Activated gamma-delta T cell (primary cell): Measurements from ENCODE around the gene KLHDC7B.
"Not testable (repeated sequence)": the region's sequence is repeated elsewhere in the genome, so short reads cannot be mapped to it uniquely, and the experiment has no call there.

Source experiments
- DNase-seq: peaks from one replicate; lab custom pipeline; 2025; lab: John Stamatoyannopoulos, UW

KLHDC7B gene

DNA sequence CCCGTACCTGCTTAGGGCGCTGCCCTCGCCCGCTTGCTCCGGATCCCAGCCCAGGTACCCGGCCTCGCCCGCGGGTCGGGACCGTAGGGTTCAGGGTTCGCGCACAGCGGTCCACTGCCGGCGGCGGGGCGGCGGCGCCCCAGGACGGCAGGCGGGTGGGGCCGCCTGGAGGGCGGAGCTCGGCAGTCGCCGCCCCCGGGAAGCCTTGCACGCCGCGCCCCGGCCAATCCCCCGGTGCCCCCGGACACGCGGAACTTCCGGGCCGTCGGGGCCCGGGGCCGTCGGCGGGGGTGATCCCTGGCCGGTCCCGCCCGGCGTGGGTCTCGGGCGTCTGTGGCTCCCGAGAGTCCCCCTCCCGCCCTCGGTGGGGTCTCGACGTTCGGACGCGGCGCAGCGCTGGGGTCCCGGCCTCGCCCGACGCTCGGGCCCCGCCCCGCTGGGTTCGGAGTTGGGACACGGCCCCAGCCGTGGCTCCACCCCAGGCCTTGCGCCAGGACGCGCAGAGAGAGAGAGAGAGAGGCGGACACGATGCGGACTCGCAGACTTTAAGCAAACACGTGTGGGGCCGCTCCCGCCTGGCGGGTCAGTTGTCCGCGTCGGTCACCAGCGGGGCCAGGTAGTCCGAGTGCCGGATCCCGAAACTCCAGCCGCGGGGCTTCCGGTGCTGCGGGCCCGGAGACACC lies 15.7 kb upstream of the KLHDC7B start, which contains the start of gene TYMP:
TYMP (minus strand) TSS at position 116 of the 683 bp plus-strand sequence. CDS start 303 bp downstream, outside the sequence.
- peak; percentile 54 for DNase-seq

DNA sequence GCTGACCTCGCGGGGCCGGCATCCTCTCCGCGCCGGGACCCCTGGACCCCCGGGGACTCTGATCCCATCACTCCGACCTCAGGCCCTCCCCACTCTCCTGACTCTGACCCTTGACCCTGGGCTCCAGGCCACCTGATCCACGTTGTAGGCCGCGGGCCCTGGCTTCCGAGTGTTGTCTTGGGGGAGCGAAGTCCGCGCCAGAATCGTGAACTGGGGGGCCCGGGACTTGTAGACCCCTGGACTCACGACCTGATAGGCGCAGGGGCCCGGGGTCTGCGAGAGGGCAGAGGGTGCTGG lies 15.2 kb upstream of the KLHDC7B start:
- DNase-seq, result no peak

DNA sequence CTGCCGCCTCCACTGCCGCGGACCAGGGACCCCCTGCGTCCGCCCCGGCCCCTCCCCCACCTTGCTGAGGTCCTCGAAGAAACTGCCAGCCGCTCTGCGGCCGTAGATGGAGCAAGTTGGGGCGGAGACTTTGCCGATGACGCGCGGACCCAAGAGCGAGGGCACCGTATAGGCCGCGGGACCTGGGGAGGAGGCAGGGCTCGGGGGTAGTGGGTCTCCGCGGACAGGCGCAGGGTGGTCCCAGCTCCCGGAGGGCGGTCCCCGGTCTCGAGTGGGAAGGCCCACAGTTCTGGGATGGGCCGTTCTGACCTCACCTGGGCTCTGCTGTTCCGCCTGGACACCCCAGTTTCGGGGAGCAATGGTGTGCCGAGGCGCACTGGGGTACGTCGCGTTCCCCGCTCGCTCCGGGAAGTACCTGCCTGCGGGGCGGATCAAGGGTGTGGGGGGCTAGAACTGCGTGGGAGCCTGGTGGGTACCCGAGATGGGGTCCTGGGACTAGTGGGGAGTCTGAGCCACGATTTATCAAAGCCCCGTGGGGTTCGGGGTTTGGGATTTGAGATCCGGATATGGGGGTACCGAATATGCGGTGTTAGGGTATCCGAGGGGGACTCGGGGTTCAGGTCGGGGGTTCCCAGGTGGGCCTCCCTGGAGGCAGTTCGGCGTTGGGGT lies 14.7 kb upstream of the KLHDC7B start:
- peak; percentile 57 for DNase-seq

DNA sequence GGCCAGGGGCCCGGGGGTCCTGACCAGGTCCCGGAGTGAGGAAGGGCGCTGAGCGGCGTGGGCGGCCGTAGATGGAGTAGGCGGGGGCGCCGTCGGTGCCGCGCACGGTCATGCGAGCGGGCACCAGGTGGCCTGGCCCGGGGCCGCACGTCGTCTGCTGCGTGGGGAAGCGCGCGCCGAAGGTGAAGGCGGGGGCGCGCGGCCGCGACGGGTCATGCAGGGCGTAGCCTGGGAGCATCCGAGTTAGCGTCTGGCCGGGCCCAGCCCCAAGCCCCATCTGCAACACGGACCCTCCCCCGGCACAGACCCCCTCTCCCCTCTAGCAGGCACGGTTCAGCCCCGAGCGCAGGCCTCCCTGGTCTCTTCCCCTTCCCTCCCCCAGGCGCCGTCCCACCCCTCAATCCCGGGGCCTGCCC lies 14.1 kb upstream of the KLHDC7B start:
- DNase-seq, result peak; percentile 39

GRCh38 chr22:50531962-50532674 lies 13.6 kb upstream of the KLHDC7B start:
- no peak for DNase-seq

DNA sequence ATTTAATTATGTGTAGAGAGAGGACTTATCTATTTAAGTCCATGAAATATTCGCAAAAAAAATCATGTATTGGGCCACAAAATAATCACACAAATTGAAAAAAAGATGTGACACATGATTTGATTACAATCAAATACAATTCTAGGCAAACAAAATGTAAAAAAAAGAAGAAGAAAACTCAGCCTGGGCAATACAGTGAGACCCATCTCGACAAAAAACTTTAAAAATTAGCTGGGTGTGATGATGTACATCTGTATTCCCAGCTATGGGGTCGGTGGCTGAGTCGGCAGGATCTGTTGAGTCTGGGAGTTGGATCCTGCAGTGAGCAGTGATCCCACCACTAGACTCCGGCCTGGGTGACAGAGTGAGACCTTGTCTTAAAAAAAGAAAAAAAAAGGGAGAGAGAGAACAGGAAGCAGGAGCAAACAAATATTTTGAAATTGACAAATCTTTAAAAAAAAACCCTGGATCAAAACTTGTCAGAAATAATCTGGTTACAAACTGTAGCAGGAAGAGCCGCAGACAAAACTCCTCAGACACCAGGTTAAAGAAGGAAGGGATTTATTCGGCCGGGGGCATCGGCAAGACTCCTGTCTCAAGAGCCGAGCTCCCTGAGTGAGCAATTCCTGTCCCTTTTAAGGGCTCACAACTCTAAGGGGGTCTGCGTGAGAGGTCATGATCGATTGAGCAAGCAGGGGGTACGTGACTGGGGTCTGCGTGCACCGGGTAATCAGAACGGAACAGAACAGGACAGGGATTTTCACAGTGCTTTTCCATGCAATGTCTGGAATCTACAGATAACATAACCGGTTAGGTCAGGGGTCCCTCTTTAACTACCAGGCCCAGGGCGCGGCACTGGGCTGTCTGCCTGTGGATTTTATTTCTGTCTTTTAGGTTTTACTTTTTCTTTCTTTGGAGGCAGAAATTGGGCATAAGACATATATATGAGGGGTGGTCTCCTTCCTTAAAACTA lies 12.6 kb upstream of the KLHDC7B start:
- no peak for DNase-seq

GRCh38 chr22:50533856-50534711 lies 11.6 kb upstream of the KLHDC7B start:
- DNase-seq, result not testable (repeated sequence)

DNA sequence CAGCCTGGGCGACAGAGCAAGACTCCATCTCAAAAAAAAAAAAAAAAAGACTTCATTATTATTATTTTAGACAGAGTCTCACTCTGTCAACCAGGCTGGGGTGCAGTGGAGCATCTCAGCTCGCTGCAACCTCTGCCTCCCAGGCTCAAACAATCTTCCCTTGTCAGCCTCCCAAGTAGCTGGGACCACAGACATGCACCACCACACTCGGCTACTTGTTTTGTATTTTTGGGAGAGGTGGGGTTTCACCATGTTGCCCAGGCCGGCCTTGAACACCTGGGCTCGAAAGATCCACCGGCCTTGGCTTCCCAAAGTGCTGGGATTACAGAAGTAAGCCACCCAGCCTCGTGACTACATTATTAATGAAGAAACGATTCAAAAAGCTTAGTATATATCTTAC lies 10.6 kb upstream of the KLHDC7B start:
- no peak for DNase-seq

DNA sequence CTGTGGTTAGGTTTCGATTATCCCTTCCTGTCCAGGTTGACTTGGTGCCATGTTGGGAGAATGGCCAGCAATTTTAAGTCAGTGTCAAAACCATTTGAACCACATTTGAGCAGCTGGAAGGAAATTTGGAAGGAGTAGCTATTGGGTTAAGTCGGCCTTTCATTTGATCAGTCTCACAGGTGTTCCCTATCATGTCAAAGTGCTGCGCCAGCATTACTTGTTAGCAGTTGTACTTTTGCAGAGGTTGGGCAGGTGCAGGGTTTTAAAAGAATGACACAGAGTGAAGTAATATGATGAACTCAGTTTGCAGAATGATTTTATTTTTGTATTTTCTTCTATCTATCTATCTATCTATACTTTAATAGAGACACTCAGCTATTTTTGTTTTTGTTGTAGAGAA lies 9.5 kb upstream of the KLHDC7B start:
- DNase-seq, result no peak

DNA sequence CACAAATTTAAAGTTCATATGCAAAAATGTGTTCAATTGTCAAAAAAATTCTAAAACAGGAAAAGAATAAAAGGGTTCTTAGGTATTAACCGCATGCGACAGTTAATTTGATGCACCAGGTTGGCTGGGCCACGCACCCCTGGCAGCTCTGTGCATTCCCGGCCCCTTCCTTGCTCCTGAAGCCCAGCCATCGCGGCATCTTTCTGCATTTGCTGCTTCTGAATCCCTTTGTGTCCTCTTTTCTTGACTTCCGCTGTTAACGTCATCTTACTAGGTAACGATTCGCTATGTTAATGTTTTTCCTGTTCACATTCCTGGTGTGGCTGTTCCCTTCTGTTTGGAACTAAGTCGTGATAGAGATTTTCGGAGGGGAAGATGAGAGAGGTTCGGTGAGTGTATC lies 7.9 kb upstream of the KLHDC7B start:
- no peak for DNase-seq

DNA sequence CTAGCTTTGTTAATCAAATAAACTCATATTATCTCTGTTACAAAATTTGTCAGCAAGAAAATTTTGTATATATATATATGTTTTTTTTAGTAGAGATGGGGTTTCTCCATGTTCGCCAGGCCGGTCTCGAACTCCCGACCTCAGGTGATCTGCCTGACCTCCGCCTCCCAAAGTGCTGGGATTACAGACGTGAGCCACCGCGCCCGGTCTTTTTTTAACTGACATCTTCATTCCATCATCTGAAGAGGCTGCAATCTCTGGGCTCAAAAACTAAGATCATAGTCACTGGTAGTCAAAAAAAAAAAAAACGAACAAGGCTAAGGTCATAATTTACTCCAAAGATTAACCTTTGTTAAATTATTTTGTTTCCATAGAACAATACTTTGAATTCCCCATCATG lies 5.3 kb upstream of the KLHDC7B start:
- no peak for DNase-seq

DNA sequence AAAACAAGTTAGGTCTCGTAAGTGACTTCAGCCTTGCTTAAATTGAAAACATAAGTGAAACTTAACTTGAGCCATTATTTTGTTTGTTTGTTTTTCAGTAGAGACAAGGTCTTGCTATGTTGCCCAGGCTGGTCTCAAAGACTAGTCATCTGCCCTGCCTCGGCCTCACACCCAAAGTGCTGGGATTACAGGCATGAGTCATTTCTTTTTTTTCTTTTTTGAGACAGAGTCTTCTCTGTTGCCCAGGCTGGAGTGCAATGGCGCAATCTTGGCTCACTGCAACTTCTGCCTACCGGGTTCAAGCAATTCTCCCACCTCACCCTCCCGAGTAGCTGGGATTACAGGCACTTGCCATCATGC lies 4.1 kb upstream of the KLHDC7B start:
- not testable (repeated sequence) for DNase-seq

DNA sequence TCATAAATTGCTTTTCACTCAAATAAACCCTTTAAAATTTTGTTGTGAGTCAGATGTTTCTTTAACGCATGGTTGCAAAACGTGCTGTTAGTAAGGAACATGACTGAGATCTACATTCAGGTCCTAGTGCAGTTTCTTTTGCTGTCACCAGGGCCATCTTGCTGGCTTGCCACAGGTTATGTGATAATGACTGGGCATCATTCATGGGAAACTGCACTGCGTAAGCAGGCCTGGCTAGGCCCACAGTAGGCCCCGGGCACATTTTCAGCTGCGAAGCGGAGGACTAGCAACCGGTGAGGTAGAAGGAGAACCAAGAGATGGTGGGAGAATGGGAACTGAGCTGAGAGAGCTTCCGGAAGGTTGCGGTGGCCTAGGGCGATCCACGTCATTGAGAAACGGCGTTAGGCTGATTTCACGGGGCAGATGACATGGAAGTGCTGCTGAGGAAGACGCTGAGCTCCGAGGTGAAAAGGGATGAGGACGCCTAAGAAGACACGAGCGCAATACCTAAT lies 3.2 kb upstream of the KLHDC7B start:
- no peak for DNase-seq

DNA sequence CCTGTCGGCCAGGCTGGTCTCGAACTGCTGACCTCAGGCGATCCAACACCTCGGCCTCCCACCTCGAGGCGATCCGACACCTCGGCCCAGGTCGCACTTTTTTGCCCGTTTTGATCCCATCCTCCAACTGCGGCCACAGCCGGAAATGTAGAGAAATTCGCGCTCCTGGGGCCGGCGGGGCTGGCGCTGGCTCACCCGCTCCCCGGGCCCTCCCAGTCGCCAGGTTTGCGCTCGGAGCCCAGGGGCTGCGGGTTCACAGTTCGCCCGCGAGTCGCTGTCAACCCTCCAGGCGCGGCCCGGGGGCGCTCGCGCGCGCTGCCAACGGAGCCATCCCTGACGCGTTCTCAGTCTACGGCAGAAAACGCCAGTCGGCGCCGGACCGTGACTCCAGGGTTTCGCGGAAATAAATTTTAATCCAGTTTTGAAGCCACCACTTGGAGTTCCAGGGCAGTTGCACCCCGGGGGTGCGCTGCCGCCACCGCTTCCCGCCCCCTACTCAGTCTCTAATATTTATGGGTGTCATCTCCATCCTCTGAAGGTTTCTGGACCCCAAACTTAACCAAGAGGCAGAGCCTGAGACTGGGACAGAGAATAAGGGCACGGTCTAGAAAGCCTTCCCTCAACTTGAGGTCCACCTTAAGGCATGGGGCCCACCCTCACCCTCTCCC lies 1.5 kb upstream of the KLHDC7B start:
- peak; percentile 85 for DNase-seq

- DNase-seq, result no peak
Observed at GRCh38 chr22:50544746-50545253, 899 bp upstream of the KLHDC7B start.

GRCh38 chr22:50546326-50547262 lies 895 bp downstream of the KLHDC7B start:
- DNase-seq, result no peak

DNA sequence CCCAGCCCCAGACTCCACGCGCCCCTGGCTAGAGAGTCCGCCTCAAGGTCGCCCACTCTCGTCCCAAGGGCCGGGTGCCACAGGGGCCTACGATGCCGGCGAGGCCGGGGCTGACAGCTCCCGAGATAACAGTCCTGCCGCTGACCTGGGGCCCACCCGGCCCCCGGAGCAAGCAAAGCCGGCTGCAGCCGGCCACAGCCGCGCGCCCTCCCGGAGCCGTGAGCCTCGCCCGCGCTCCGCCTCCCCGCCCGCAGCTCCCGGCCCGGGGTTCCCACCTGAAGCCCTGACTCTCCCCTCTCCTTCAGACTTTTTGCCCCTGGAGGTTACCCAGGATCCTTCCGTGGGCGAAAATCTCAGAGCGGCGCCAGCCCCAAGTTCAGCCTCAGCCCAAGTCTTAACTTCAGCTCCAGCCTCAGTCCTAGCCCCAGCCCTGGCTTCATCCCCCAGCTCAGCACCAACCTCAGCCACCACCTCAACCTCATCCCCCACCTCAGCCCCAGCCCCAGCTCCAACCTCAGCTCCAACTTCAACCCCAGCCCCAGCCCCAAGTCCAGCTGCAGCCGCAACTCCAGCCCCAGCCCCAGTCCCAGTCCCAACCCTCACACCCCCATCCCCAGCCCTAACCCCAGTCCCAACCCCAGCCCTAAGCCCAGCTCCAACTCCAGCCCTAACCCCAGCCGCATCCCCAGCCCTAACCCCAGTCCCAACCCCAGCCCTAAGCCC lies 1.7 kb downstream of the KLHDC7B start:
- no peak for DNase-seq
